ENCODE measurements around the gene TSHZ2.
"Not testable (repeated sequence)": the region's sequence is repeated elsewhere in the genome, so short reads cannot be mapped to it uniquely, and the experiment has no call there.

Gene TSHZ2

DNA sequence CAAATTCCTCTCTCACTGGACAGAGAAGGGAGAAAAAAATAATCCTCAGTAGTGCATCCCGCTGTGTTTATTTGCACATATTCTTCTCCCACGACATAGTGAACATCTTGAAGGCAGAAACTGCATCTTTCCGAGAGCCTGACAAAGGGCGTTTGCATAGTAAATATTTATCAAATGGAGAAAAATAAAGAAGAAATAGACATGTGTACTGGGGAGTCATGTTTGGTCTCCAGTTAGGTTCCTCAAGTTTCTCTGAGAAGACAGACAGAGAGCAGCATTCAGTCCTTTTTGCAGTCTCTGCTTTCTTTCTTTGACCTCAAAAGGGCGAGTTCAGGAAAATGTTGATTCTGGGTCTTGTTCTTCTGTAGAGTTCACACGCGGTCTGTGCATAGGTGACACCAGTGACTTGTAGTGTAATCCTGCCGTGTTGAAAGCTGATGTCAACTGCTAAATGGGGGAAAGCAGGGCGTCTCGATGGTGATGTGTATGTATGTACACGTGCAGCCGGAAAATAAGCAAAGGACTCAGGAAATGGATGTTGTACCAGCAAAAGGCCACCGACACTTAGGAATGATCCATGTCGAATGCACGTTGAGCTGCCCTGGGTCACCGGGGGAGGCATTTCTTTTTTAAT is 335.9 kb downstream of the TSHZ2 start:
- DNase-seq (ENCODE audit: low read depth in 3 of 3), result no peak

DNA sequence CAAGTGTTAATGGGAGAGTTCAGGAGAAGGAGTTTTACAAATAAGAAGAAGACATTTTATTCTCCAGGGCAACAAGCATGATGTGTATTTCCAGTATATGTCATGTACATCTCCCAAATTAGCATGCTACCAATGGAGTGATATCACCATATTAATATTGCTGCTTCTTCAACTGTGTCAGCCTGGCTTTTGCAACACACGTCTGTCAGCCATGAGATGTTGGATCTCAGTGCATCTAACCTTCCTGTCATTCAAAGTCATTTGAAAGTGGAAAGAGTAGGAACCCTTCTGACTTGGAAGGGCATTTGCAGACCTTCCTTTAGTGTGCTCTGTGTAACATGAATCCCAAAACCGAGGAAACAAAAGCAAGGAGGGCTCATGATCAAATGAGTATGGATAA is 337.4 kb downstream of the TSHZ2 start:
- DNase-seq (ENCODE audit: low read depth in 3 of 3), result no peak

DNA sequence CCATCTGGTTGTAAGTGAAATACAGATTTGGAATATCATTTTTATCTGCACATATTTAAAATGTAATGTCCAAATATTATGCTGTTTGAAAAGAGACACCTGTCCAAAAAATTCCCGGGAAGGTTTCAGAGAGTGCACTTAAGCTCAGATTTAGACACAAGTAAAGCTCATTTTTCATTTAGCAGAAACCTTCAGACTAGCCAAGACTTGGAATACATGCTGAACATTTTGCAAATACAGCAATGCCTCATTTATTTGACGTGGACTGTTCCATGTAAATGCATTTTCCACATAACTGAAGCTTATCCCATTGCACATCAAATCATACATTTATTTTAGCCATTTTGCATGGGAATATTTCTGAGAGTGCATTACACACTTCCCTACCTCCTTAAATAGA is 340.8 kb downstream of the TSHZ2 start:
- DNase-seq (ENCODE audit: low read depth in 3 of 3), result no peak

DNA sequence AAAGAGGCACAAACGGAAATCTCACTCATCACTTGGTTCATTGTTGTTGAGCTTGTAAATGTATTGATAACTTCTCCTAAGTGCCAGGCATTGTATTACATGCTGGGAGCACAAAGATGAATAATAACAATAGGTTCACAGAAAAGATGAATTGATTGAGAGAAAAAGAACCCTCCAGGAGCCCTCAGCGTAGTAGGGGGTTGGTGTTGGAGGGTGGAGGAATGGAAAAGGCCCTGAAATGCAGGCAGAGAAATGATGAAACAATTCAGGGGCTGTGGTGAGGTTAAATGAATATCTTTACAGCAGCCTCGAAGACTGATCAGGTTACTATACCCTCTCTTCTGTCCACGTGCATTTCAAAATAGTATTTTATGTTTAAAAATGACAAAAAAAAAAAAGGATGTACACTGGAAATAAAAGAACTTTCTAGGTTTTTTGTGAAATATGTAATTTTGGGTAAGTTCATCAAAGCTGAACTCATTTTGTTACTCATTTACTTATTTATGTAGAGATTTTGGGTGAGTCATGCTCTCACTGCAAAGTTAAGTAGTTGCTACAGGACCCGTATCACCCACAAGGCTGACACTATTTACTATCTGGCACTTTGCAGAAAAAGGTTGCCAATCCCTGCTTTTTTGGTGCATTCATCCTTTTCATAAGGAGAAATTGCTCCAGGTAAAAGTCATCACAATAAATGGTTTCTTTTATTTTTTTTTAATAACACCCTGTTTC is 344.2 kb downstream of the TSHZ2 start:
- DNase-seq (ENCODE audit: low read depth in 3 of 3), result no peak

DNA sequence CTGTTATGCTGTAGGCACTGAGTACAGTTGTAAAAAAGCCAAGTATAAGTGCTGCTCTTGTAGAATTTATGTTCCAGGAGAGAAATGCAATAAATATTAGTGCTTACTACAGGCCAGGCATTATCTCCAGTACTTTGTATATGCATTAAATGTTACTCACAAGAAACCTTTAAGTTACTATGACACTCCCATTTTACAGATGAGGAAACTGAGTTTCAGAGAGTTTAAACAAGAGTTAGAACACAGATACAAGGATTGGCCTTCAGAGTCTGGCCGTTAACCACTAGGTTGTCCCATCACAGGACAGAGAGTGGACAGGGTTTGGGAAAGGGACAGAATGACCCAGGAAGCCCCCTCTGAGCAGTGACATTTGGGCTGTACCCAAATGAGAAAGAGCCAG is 347.0 kb downstream of the TSHZ2 start:
- DNase-seq (ENCODE audit: low read depth in 3 of 3), result no peak

DNA sequence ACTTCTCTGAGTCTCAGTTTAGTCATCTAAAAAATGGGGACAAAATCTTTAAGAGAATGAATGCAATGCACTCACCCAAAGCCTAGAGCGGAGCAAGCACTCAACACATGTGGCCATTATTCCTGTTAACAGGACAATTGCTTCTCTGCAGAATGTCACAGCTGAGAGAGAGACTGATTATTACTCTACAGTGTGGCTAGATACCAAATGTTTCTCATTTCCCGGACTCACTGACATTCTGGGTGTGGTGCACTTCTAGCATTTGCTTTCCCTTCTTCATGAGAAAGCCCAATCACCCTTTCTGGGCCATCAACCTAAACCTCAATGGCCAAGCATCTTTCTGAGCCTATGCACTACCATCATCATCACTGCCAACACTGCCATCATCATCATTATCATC is 347.6 kb downstream of the TSHZ2 start:
- DNase-seq (ENCODE audit: low read depth in 3 of 3), result no peak

DNA sequence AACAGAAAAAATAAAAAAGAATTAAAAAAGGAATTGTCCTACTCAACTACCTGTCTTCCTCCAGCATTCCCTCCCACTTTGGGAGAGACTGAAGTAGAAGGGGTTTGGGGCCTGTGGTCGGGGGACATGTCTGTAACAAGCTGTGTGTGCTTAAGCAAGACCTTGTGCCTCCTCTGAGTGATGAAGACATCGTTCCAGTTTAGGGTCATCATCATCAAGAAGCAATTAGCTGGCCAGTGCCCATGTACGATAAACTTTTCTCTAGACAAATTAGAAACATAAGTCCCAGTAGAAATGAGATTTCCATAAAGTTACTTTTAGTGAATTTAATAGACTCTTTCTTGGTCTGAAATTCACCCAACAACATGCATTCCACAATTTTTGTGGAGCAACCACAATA is 348.5 kb downstream of the TSHZ2 start:
- DNase-seq (ENCODE audit: low read depth in 3 of 3), result no peak

DNA sequence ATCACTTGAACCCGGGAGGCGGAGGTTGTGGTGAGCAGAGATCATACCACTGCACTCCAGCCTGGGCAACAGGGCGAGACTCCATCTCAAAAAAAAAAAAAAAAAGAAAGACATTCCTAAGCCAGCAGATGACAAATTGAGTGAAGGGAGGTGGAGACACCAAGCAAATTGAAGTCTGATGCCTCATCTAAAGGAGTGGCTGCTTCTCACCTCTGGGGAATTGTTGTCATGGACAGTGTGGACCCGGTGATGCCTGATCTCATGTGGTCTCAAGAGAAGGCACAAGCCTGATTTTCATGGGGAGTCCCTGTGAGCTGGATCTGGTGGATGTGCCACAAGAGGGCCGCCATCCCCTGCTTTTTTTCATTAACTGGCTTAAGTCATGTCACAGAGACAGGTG is 349.4 kb downstream of the TSHZ2 start:
- DNase-seq (ENCODE audit: low read depth in 3 of 3), result no peak

DNA sequence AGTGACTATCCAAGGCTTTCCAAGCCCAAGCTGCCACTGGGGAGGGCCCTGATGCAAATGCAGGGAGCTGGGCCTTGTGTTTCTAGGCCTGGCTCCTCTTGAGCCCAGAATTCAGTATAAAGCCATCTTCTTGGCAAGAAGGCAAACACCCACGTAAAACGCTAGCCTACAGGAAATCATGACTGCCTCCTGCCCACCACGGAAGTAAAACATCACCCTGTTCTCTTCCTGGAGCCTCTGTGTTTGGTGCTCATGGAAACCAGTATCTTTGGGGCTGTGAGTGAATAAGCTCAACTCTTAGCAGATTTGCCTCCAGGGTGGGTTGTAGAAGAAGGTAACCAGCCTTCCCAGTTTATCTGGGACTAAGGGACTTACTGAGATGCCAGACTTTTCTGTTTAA is 350.5 kb downstream of the TSHZ2 start:
- DNase-seq (ENCODE audit: low read depth in 3 of 3), result peak in 1 of 3 experiments; percentile 3

DNA sequence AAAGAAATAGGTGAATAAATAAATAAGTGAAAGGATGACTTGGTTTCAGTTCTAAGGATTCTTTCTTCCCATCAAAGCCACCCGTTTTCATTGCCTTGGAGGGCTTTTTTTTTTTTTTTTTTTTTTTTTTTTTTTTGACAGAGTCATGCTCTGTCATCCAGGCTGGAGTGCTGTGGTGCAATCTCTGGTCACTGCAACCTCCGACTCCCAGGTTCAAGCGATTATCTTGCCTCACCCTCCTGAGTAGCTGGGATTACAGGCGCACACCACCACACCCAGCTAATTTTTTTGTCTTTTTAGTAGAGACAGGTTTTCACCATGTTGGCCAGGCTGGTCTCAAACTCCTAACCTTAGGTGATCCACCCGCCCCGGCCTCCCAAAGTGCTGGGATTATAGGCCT is 351.3 kb downstream of the TSHZ2 start:
- DNase-seq (ENCODE audit: low read depth in 3 of 3), result not testable (repeated sequence)

DNA sequence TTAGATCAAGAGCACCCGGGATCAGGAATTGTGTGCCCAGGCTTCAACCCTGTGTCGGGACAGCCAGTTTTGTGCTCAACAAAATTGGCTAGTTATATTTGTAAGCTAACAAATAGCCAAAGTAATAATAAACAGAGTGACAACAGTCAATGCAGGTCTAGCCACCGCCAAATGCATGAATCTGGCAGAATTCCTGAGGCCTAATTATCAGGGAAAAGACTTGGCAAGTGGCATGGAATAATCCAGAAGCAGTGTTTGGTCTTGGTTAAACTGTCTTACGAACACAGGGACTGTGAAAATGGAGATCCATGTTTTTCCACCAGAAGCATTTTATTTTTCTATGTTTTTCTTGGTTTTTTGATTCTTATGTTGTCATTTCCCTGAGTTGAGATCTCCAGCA is 352.7 kb downstream of the TSHZ2 start:
- DNase-seq (ENCODE audit: low read depth in 3 of 3), result no peak

DNA sequence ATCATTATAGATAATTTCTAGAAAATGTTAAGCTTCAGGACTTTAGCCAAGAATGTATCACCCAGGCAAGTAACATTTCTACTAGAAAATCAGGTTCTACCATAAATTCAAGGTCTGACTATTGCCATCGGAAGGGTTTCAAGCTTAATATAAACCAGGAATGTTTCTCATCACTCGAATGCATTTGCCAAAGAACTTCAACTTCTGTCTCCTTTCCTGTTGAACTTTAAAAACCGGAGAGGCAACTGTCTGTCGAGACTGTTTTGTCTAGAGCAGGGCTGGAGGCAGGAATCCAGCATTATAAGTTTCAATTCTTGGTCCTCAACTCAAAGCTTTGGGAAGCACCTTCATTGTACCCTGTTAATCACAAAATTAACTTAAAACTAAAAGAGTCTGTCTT is 356.8 kb downstream of the TSHZ2 start:
- no peak for DNase-seq (ENCODE audit: low read depth in 3 of 3)

DNA sequence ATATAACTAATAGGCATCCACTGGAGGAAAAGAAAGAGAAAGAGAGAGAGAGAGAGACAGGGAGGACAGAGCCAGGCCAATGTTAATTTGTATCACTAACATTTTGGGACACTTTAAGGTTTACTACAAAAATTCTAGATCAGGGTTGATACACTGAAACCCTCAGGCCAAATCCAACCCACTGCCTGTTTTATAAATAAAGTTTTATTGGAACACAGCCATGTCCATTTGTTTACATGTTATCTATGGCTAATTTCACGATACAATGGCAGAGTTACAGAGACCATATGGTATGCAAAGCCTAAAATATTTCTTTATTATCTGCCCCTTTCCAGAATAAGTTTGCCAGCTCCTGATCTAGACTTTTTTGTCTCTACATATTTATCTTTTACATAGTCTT is 357.6 kb downstream of the TSHZ2 start:
- DNase-seq (ENCODE audit: low read depth in 3 of 3), result no peak

DNA sequence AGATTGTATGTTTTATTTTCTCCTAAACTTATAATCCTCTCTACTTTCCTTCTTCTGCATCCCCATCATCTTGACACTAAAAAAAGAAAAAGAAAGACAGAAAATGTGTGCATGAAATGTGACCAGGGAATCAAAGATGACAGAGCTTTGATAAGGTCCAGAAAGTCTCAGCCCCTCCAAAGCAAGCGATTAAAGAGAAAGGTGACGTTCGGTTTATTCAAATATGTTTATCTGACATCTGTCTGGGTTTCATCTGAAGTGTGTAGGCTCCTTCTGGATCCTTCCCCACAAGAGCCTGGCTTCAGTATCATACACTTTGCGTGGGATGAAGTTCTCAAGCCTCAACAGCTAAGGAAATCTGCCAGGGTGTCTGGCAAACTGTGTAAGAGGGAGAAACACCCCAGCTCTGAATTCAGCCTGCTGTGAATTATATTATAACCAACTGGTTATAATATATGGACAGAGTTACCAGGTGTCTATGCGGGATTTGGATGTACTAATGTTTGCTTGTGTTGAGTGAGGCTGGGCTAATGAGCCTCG is 358.5 kb downstream of the TSHZ2 start:
- DNase-seq (ENCODE audit: low read depth in 3 of 3), result no peak

DNA sequence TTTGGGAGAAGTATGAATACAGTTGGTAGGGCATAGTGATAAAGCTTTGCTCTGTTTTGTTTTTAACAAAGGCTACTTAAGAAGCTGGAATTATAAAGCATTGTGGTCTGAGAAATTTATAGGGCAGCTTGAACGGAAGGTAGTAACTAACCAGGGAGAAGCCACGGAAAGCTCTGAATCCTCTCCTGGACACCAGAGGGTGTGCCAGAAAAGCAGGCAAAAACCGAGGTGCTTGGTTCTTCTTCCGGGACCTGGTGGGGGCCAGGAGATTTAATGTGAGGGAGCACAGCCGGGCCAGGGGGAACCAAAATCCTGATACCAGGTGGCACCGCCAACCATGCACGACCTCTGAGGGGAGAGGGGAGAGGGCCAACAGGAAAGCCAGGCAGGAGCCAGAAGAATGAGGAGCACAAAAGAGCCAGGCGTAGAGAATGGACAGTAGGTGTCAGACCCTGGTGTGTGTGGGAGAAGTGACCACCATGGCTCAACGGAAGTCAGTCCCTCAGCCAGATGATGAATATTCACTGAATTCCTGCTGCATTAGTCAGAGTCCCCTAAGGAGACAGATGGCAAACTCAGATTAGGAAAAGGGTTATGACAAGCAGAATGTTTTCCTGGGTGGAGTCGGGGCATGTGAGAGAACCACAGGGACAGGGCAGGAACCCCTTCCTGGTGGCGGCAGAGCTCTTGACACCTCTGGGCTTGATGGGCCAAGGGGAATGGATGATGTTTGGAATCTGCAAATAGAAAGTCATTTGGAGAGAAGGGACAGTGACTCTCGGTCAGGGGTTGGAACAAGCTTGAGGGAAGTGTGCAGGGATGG is 359.2 kb downstream of the TSHZ2 start:
- DNase-seq (ENCODE audit: low read depth in 3 of 3), result no peak

DNA sequence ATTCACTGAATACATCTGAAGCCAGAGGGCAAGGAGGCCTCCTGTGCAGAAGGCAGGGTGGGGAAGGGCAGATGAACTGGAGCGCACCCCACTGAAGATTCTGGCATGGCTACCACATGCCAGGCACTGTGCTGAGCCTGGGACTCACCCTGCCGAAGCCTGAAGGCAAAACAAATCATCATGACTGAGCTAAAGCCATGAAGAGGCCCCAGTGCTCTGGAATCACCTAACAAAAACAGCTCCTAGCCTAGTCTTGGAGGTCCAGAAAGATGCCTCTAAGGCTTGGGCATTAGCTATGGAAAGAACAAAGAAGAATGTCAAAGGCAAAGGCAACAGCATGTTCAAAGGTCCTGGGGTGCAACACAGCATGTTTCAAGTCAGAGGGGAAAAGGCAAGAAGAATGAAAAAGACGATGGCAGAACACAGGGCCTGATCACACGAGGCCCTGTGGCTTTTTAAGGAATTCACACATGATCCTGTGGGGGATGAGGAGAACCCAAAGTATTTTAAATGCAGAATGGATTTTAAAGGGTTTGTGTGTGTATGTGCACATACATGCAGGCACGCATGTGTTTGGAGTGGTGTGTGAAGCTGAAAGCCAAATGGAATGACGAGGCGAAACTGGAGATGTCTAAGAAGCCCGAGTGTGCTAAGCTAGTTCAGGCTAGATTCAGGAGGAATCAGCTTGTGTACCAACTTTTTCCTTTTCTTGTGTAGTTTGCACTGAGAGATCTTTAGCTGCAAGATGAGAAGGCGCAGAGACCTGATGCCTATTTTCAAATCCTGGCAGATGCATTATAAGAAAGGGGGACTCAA is 360.1 kb downstream of the TSHZ2 start:
- no peak for DNase-seq (ENCODE audit: low read depth in 3 of 3)

DNA sequence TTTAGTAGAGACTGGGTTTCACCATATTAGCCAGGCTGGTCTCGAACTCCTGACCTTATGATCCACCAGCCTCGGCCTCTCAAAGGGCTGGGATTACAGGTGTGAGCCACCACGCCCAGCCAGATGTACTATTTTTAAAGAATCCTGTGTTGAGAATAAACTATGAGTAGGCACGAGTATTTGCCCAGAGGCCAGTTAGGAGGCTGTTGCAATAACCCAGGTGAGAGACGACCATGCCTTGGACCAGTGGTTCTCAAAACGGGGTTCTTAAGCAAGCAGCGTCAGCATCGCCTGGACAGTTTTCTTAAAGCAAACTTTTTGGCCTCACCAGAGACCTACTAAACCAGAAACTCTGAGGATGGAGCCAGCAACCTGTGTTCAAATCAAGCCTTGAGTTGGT is 362.7 kb downstream of the TSHZ2 start:
- DNase-seq (ENCODE audit: low read depth in 3 of 3), result no peak

DNA sequence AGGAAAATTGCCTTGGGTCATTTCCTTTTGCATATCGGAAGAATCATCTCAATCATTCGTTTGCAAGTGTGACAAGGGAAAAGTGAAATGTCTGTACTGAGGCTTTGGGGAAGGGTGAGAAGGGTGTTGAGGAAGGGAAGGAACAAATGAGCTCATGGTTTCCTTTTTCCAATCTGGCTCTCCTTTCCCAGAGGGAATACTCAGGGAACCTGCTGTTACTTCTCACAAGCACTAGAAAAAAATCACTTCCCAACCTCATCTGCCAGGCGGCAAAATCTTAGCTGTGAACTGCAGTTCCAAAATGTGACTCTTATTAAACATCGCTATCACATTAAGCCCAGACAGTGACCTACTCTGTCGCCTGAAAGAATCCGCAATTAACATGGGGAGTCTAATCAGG is 363.4 kb downstream of the TSHZ2 start:
- no peak for DNase-seq (ENCODE audit: low read depth in 3 of 3)

DNA sequence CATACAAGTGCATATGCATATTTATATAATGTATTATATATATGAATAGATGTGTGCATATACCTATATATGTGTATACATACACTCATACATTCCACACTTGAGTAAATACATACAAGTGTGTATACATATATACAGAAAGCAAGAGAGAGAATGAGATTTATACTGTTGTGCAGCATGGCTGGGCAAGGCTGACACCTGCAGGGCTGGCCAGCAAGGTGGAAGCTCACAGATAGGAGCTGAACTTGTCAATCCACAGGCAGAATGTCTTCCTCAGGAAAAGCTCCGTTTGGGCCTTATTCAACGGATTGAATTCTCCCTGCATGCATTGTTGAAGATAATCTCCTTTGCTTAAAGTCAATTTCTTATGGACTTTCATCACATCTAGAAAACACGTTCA is 364.7 kb downstream of the TSHZ2 start:
- no peak for DNase-seq (ENCODE audit: low read depth in 3 of 3)

DNA sequence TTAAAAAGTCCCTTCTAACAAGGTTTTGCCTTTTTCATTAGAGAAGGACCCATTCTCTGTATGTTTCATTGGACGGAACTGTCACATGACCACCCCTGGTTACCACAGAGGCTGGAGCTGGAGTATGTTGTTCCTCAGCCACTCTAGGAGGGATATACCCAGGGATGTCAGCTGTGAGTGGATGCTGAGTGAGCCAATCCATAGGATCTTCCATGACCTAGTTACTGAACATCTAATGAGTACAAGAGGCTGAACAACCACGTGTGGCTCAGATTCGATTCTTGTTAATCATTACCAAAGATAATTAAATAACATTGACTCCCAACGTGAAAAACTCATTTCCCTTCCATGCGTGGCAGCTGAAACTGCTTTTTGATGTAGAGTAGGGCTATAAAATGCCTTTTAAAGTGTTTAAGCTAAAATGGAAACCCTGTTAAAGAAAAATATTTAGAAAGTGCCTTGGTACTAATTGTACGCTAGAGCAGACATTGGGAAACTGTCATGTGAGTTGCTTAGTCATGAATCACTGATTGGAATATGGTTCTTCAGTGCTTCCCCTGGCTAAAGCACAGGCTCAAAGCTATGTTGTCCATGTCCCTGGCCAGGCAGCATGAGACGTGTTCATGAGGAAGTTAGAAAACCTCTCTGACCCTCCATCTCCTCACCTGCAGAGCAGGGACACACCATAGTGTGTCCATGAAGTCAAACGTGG is 365.4 kb downstream of the TSHZ2 start:
- DNase-seq (ENCODE audit: low read depth in 3 of 3), result no peak

DNA sequence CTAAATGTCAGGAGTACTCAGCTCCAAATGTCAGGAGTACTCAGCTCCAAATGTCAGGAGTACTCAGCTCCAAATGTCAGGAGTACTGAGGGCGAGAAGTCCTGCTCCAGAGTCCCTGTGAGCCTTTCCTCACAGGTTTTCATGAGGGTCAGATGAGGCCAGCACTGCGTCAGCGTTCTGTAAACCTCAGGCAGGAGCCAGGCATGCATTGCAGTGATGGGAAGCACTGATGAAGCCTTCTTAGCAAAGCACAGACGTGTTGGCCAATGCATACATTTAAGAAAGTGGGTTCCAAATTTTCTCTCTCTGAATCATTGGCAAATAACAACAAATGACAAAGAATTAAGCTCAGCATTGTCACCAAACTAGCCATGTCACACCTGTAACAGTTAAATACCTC is 366.6 kb downstream of the TSHZ2 start:
- DNase-seq (ENCODE audit: low read depth in 3 of 3), result no peak
